Activated CD4-positive, CD25-positive, alpha-beta regulatory T cell treated with anti-CD3 and anti-CD28 coated beads, Interleukin-2, amount 50 U/mL, for 16 hours (primary cell): ENCODE results near the gene LPP.

Experiments used
- DNase-seq: peaks from one replicate; pipeline ENCODE4 v3.0.0-alpha.2; 2020; ENCODE audit warnings: low read depth, low spot score

LPP gene

DNA sequence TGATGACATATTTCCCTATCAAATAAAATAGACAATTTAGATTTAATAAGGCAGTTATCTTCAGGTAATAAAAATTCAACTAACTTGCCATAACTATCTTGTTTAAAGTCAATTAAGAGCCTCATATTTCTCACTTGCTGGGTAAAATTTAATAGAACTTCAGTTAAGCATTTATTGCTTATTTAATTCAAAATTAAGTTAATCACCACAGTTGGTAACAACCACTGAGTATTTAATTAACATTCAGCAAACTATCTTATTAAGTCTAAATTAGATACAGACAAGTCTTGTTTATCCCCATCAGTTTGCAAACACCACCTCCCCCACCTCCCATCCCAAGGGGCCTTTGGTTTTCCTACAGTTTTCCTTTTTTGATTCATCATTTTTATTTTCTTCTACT is 14.7 kb downstream of the LPP start:
- DNase-seq: no peak

DNA sequence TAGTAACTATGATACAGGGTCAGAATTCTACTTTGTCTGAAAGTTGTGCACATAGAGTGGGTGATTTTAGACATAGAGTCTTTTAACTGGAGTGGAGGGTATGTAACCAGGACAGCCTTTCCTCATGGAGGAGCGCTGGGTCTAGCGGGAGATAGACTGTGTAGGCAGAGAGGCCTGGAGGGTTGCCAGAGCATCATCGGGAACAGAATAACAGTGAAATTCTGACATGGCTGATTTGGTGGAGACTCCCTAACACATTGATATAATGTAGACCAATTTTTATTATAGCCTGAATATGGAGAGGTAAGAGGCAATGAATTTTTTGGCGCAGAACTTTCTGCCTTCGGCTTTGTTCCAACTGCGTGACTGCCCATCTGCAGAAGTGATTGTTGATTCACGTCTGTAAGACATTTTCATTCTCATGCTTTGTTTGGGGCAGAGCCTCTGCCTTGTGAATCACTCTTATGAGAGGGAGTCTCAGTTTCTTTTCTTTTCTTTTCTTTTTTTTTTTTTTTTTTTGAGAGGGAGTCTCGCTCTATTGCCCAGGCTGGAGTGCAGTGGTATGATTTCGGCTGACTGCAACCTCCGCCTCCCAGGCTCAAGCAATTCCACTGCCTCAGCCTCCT is 16.0 kb downstream of the LPP start:
- DNase-seq: no peak

DNA sequence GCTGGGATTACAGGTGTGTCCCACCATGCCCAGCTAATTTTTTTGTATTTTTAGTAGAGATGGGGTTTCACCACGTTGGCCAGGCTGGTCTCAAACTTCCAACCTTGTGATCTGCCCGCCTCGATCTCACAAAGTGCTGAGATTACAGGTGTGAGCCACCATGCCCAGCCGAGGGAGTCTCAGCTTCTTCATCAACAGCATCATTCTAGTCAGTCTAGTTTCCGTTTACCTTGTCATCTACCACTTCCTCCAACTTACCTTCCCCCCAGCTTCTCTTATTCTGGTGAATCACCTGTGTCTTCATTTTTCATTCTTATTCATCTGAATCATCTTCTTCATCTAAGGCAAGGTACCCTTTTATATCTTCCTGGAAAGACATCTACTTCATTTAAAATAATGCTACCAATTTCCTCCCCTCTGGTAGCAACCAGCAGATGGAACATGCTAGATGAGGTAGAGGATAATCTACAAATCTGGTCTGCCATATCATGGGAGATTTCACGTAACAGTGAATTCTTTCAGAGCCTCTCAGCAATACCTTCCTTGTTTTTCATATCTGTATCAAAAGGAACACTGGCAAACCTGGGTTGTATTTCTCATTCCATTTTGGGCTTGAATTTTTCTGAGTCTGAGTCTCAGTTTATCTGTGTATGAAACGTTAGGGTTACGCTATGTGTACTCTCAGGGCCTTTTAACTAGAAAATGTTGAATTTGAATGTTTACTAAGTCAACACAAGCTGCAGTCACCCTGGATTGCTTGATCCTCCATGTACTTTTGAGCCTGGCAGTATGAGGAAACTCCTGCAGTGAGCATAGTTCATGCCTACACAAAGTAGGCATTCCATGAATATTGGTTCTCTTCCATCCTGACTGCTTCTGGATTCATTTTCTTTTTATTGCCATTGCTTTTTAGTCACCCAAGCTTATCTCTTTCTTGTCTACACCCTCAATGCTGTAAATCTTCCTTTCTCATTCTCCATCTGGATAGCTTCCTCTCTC is 16.8 kb downstream of the LPP start:
- DNase-seq: peak; percentile 25

DNA sequence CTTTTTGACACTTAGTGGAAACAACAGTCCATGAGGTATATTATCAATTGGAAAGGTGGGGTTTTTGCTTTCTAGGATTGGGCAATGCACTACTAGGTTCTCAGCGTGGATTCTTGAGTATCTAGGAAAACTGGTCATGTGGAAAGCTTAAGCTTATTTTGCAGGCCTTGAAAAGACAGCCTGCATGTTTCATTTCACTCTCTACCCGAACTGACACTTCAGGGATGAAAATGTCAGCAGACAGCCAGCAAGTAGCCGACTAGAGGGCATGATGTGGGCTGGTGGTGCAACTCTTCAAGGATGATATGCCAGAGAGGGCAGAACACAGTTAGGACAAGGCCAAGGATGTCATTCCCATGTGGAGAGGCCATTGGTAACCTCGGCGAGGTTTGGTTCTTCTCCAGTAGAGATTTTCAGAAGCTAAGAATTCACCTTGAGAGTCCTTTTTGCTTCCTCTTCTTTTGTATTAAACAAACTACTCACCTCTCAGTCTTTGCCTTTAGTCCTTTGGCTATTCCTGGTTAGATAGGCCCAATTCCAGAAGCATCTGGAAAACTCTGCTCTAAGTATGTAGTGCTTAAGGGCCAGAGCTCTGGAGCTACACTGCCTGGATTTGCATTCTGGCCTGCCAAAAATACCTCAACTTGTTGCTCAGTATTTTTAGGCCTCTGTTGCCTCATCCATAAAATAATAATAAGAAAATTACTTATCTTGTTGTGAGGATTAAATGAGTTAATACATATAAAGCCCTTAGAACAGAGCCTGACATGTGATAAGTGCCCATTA is 17.9 kb downstream of the LPP start:
- no peak for DNase-seq

DNA sequence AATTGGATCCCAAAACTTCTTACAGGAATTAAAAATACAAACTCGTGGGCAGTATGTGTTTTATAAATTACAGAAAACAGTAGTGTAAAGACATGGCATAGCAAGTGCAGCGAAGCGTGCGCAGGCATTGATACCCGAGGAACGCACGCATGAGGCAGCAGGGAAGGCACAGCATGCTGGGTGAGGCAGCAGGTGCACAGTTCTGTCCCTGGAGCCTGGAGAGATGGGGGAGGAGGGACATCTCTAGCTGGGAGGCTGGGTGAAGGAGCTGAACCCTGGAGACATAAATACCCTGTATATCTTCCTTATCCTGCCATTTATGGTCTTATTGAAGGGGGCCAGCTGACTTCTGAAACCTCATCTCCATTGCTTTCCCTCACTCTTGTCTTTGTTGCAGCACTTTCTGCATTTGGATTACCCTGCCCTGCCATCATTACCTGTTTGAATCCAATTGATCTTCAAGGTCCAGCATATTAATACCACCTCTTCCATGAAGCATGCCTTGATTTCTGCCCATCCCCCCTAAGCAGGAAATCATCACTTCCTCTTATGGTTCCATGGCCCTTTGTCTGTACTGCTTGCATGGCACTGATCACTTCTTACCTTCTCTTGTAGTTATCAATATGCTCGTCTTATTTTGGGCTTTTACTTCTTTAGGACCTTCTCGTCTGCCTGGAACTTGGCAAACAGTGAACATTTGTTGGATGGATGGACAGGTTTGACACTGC is 20.5 kb downstream of the LPP start:
- DNase-seq: no peak

DNA sequence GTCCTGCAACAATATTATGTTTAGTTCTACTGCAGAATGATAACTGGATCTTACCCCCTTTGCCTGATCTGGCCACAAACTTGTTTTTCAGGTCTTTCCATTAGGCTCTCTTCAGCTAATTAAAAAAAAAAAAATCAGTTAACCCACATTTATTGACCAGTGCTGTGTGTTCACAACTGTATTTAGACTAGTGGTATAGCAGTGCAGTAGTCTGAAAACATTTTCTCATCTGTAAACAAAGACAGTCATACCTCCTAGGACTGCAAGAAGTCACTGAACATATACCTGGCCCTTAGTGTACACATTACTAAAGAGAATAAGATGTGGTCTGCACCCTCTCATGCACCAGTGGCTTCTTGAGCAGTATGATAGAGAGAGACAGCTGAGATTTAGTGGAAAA is 22.5 kb downstream of the LPP start:
- DNase-seq: no peak

DNA sequence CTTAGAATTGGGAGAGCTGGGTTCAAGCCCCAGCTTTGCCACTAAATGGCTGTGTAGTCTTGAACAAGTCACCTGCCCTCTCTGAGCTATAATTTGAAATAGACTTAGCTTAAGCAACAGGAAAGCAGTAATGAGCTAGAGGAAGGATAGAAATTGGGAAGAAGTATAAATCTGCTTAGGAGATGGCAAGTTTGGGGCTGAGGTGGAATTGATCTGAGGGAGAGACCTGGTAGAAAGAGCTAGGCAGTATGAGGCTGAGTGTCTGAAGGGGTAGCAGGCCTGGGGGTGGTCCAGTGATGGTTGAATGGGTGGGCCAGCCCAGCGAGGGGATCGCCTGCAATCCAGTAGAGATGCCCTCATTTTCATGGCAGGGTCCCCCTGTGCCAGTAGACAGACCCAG is 22.9 kb downstream of the LPP start:
- DNase-seq: no peak

DNA sequence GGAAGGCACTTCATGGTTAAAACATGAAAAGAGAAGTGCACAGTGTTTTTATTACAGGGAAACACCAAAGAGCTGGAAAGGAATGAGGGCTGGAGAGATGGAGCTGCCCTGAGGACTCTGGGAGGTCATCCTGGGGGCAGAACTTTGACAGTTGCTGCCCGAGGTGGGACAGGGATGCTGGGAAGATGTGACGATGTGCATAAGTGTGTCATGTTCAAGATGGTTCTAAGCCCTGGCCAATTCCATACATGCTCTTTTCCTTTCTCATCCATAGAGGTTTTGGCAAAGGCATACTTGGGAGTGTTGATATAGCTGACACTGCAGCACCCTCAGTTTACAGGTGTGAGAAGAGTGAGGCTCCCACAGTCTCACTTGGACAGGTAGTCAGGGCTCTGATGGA is 23.8 kb downstream of the LPP start:
- no peak for DNase-seq

DNA sequence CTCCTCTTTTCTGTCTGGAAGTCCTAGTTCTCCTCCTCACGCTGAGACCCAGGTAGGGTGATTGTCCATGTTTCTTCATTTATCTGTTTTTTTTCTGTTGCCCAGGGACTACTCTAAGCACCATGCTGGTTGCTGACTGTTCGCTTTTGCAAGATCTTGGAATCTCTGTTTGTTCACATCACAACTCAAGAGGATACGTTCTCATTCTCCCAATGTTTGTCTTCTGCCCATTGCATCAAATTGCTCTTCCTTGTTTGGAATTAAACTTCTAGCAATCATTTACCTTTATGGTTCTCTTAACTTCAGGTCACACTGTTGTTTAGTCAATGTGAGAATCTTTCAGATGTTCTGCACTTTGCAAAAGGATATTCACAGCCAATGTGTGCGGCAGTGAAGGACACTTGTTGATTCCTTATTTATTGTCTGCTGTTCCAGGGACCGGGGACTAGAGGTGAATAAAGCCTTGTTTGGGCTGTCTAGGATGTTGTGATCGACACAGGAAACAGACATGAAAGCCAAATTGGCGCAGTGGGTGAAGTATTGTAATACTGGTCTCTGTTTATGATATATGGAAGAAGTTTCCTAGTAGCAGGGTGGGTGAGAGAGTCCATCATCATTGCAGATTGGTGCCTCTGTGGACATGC is 24.5 kb downstream of the LPP start:
- DNase-seq: no peak

DNA sequence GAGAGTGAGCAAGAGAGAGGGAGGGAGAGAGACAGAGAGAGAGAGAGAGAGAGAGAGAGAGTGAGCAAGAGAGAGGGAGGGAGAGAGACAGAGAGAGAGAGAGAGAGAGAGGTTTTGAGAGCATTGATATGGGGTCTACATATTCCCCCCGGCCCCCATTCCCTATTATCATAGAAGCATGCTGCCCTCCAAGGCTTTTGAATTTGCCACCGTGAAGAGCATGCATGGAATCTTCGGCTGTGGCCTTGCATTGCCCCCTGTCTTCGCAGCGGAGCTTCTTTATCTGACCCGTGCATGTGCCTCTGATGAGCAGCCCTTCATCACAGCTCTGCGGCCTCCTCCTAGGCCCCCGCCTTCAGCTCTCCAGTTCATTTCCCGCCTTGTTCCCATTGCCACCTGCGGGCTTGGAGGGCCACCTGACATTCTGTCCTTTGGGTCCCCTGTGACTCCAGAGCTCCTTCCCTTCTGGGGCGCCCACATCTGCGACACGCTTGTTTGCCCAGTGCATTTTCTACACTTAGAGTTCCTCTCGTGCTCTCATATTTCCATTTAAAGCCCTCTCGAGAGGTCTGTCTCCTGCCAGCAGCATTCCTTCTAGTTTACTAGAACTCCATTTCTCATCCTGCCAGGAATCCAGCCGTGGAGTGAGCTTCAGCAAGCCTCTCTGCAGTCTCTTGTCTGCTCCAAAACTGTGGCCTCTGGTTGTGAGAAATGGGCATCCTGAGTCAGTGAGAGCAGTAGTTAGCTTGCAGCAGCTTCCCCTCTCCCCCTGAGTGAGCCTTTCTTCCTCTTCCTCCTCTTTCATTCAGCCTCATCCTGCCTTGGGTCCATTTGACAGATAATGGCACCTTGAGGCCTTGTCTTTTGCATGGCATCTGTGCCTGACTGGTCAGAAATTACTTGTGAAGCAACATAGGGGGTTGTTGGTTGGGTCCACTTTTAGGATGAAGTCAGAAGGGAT is 25.3 kb downstream of the LPP start:
- DNase-seq: no peak

DNA sequence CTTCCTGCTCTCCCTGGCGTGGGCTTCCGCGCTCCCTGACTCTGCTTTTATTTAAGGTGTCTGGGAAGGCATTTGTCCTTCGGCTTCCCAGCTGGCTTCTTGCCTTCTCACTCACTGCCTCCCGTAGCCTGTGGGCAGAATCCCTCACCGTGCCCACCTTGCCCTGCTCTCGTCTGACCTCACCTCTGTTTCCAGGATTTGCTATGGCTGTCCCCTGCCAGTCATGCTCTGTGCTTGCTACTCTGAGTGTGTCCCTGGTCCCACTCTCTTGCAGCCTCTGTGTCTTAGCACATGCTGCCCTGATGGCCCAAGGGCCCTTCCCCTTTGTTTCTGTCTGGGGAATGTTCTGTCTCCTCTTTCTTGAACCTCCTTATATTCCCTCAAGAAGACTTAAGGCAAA is 26.2 kb downstream of the LPP start:
- DNase-seq: no peak

DNA sequence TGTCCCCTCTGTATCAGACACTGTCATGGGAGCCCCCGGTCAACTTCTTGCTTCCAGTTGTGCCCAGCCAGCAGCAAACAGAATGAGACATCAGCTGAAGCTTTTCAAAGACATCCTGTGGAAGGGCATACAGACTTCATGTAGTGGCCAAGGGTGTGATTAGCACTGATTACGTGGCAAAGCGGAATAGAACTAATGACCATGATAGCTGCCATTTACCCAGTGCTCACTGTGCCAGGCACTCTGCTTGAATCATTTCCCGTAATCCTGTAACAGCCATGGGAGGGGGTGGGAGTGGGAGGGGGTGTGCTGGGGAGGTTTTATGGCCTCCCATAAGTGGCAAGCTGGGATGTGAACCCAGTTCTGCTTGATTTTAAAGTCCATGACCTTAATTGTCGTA is 29.5 kb downstream of the LPP start:
- no peak for DNase-seq

DNA sequence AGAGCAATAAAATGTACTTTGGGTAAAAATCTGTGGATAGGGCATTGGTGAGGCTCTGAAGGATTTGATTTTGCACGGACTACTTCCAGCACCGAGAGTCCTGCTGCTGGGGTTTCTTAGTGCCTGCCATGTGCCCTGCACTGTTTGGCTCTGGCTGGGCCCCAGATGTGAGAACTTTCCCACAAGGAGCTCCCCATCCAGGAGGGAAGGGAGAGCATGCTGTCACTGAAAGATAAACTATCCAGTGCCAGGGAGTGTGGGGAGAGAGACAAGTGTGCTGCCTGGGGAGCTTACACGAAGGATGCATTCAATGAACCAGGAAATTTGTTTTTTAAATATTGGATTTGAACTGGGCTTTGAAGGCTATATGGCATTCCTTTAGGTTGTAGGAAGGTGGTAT is 30.2 kb downstream of the LPP start:
- DNase-seq: no peak

DNA sequence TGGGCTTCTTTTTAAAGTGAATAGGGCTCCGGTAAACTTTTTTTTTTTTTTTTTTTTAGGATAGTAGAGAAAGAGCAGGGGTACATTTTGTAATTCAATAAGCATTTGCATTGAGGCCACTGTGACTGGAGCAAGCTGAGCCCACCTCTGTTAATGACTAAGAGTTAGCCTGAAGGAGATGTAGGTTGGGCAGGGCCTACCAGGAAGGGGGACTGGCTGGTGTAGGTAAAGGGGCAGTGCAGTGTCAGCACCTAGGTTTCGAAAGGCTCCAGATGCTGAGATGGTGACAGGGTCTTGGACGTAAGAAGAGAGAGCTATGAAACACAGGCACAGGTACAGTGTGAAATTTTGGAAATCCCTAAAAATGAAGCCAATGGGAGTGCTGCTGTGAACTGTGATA is 30.7 kb downstream of the LPP start:
- no peak for DNase-seq

DNA sequence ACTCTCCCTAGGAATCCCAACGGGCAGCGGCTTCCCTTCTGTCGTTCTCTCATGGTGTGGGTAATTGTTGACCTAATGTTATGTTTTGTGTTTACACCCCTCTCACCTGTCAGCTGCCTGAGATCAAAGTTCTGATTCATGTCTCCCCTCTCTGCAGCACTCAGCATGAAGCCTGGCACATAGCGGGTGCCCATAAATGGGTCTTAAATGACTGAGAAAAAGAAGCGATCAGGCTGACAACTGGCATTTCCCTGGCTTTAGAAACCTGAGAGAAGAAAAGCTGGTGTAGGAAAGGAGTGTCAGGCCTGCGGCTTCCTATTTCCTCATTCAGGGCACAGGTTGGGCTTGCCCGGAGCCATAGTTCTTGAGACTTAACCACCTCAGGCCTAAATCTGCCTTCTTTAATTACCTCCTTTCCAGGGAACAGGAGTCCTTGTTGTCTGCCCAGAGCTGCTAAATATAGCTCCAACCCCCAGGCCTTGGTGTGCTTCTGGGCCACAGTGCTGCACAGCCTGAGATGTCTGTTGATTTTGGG is 31.8 kb downstream of the LPP start:
- no peak for DNase-seq

DNA sequence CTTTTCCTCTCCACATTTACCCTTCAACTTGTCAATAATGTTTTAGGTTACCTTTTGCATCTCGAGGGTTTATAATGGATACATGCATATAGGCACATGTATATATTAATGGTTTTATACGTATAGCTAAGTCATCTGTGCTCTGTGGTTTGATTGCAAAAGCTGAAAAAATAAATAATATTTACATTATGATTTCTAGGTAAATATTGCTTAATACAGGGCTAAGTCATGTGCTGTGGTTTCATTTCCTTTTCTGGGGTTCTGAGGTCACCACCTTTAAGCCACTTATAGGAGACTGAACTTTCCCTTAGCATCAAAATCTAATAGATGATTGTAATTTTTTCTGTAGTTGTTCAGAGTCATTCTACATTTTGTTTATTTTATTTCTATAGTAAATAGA is 33.1 kb downstream of the LPP start:
- no peak for DNase-seq

DNA sequence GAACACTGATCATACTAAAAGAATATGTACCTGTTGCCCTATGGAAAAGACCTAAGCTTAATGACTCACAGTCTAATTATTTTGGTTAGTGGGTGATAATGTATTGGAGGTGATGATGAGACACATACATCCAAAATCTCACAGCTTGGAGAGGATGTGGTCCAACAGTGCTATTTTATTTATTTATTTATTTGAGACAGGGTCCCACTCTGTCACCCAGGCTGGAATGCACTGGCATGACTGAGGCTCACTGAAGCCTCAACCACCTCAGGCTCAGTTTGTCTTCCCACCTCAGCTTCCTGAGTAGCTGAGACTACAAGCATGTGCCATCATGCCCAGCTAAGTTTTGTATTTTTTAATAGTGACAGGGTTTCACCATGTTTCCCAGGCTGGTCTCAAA is 35.0 kb downstream of the LPP start:
- no peak for DNase-seq

DNA sequence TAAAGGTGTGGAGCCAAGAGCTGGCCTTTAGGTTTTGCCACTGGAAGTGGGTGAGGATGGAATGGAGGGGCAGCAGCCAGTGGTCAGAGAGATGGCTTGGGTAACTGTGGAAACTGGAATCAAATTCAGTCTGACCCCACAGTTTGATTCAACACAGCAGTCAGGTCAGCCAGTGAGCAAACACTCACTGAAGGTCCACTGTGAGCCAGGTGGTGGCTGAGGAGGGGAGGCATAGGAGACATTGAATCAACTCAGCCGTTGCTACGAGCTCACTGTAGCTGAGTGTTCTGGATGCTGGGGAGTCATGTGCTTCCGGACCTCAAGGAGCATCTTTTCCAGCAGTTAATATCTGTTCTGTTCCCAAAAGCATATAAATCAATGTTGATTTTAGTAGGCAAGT is 37.5 kb downstream of the LPP start:
- no peak for DNase-seq

DNA sequence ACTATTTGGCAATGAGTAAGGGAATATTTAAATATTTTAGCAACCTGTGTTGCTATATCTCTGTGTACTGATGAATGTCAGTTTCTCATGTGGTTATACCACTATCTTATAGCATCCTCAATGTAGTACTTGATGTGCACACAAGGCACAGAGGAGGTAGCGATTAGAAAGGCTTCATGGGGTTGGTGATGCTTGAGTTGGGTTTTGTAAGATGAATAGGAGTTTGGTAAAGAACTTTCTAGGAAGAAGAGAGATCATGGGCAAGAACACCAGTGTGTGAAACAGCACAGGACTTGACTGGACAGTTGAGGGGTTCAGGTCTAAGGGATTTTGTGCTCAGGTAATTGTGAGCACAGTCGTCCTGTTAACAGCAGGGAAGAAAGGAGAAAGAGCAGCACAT is 38.1 kb downstream of the LPP start:
- no peak for DNase-seq

DNA sequence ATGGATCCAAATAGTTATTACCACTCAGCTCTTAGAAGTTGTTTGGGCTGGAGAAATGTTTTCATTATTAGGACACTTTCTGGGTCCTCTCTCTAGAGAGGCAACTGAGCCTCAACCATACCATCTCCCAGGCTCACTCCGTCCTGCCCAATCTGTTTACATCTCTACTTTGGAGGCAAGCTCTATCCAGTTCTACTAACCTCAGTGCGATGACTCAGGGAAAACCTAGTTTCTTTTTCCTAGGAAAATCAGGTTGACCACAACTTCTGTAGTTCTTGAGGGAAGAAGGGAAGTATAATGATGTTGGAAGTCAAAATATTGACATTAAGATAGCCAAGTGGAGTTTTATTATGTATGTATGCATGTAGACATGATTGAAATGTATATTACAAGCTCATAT is 40.4 kb downstream of the LPP start:
- DNase-seq: no peak
